Trophoblast cell (in vitro differentiated cells and primary cell): ENCODE measurements around the gene NADK2.
A peak's percentile ranks its signal among the peaks of the same experiment; 100 is the strongest.

ENCODE experiments used
- DNase-seq, 2 donors: peaks; one replicate each; pipeline ENCODE4 v3.0.0-alpha.2; 2016
- H2AFZ ChIP-seq: 2 replicates; pipeline ENCODE4 v1.6.1; 2013; ENCODE audit warnings: low read length, moderate library complexity, mild to moderate bottlenecking; ENCODE audit not compliant: insufficient read depth, poor library complexity
- H2AK5ac ChIP-seq: 2 replicates; pipeline ENCODE4 v1.6.1; 2013; ENCODE audit warnings: mild to moderate bottlenecking, low read length
- H2BK120ac ChIP-seq: 2 replicates; pipeline ENCODE4 v1.6.1; 2013; ENCODE audit warnings: low read length, mild to moderate bottlenecking, moderate library complexity; ENCODE audit not compliant: insufficient read depth, poor library complexity
- H2BK12ac ChIP-seq: 2 replicates; pipeline ENCODE4 v1.6.1; 2013; ENCODE audit warnings: mild to moderate bottlenecking, low read length, moderate library complexity
- H2BK5ac ChIP-seq: 2 replicates; pipeline ENCODE4 v1.6.1; 2013; ENCODE audit warnings: low read length, low read depth, moderate library complexity, mild to moderate bottlenecking; ENCODE audit not compliant: poor library complexity
- H3K14ac ChIP-seq: 2 replicates; pipeline ENCODE4 v1.6.1; 2013; ENCODE audit warnings: mild to moderate bottlenecking, low read length
- H3K18ac ChIP-seq: 2 replicates; pipeline ENCODE4 v1.6.1; 2013; ENCODE audit warnings: mild to moderate bottlenecking, low read length
- H3K23ac ChIP-seq: 2 replicates; pipeline ENCODE4 v1.6.1; 2013; ENCODE audit warnings: low read length
- H3K27ac ChIP-seq: 2 replicates; pipeline ENCODE4 v1.5.1; 2013; ENCODE audit warnings: low read depth, mild to moderate bottlenecking, inconsistent platforms, low read length, moderate library complexity
- H3K27me3 ChIP-seq: 2 replicates; pipeline ENCODE4 v1.6.1; 2013; ENCODE audit warnings: inconsistent platforms, mild to moderate bottlenecking, low read length, moderate library complexity; ENCODE audit not compliant: insufficient read depth
- H3K36me3 ChIP-seq, 2 experiments: 1 replicate in 1 of 2; 2 replicates in 1 of 2; pipeline ENCODE4 v1.6.1; 2013; ENCODE audit warnings: low read length in 2 of 2, mild to moderate bottlenecking in 2 of 2, moderate library complexity in 1 of 2; ENCODE audit not compliant: insufficient read depth in 2 of 2, control insufficient read depth in 1 of 2
- H3K4ac ChIP-seq: 2 replicates; pipeline ENCODE4 v1.6.1; 2013; ENCODE audit warnings: low read depth, mild to moderate bottlenecking, low read length, moderate library complexity
- H3K4me1 ChIP-seq, 2 experiments: 1 replicate in 1 of 2; 2 replicates in 1 of 2; pipeline ENCODE4 v1.6.1; 2013; ENCODE audit warnings: low read length in 2 of 2, mild to moderate bottlenecking in 2 of 2, moderate library complexity in 1 of 2; ENCODE audit not compliant: insufficient read depth in 2 of 2, control insufficient read depth in 1 of 2
- H3K4me2 ChIP-seq: 2 replicates; pipeline ENCODE4 v1.6.1; 2013; ENCODE audit warnings: inconsistent platforms, mild to moderate bottlenecking, low read length, moderate library complexity
- H3K4me3 ChIP-seq: 2 replicates; pipeline ENCODE4 v1.5.1; 2013; ENCODE audit warnings: mild to moderate bottlenecking, low read depth, low read length, inconsistent platforms
- H3K79me1 ChIP-seq: one replicate; pipeline ENCODE4 v1.6.1; 2013; ENCODE audit warnings: low read length
- H3K79me2 ChIP-seq: 2 replicates; pipeline ENCODE4 v1.6.1; 2013; ENCODE audit warnings: low read length, mild to moderate bottlenecking; ENCODE audit not compliant: control insufficient read depth, insufficient read depth, poor library complexity
- H3K9ac ChIP-seq: 2 replicates; pipeline ENCODE4 v1.6.1; 2013; ENCODE audit warnings: mild to moderate bottlenecking, low read length
- H3K9me3 ChIP-seq: 2 replicates; pipeline ENCODE4 v1.6.1; 2013; ENCODE audit warnings: low read depth, mild to moderate bottlenecking, control low read depth, inconsistent platforms, low read length; ENCODE audit not compliant: insufficient read depth
- H4K12ac ChIP-seq: 2 replicates; pipeline ENCODE4 v1.6.1; 2013; ENCODE audit warnings: low read depth, mild to moderate bottlenecking, low read length, moderate library complexity
- H4K8ac ChIP-seq: 2 replicates; pipeline ENCODE4 v1.6.1; 2013; ENCODE audit warnings: low read depth, mild to moderate bottlenecking, low read length, moderate library complexity
- H4K91ac ChIP-seq: one replicate; pipeline ENCODE4 v1.6.1; 2013; ENCODE audit warnings: low read depth, mild to moderate bottlenecking, low read length, moderate library complexity
- WGBS: extraction: QIAGEN DNeasy Blood & Tissue Kit; methylation state at CpG from one replicate; pipeline ENCODE4 v1.1.7; 2013; ENCODE audit warnings: missing lambda C conversion rate; ENCODE audit not compliant: insufficient read length, insufficient coverage; ENCODE audit errors: extremely low coverage; 5-methylcytosine and 5-hydroxymethylcytosine counted together

Gene NADK2

GRCh38 chr5:36164461-36164860, 77.3 kb downstream of the NADK2 start:
- no peak overlapping the region for H2BK12ac ChIP-seq
- peaks cover 29 to 54% of the 10 kb centered on the region in 2 experiments for H3K36me3 ChIP-seq
- H3K27me3 ChIP-seq: no peaks in the 10 kb centered on the region
- H3K14ac ChIP-seq: no peak overlapping the region
- no peak overlapping the region for H3K4me3 ChIP-seq
- H3K9ac ChIP-seq: no peak overlapping the region
- no peak overlapping the region for H2BK120ac ChIP-seq
- H3K9me3 ChIP-seq: peaks cover 2% of the 10 kb centered on the region
- H3K79me2 ChIP-seq: peaks cover 8% of the 10 kb centered on the region
- no peak overlapping the region for H2AFZ ChIP-seq
- H4K12ac ChIP-seq: no peak overlapping the region
- H3K4me2 ChIP-seq: no peak overlapping the region
- WGBS: no CpG with 5 or more reads among the region's 4 CpGs
- H3K27ac ChIP-seq: no peak overlapping the region
- H3K23ac ChIP-seq: no peak overlapping the region
- no peak overlapping the region for H4K91ac ChIP-seq
- peaks cover 4% of the 10 kb centered on the region for H3K79me1 ChIP-seq
- no peak overlapping the region for H2AK5ac ChIP-seq
- no peak overlapping the region for H4K8ac ChIP-seq
- H2BK5ac ChIP-seq: no peak overlapping the region
- H3K4ac ChIP-seq: no peak overlapping the region
- no peak overlapping the region for H3K18ac ChIP-seq
- peak in 1 of 2 donors; percentile 28 for DNase-seq
- H3K4me1 ChIP-seq: peaks cover 8 to 10% of the 10 kb centered on the region in 2 experiments

GRCh38 chr5:36162810-36163486, 78.8 kb downstream of the NADK2 start:
- no peak overlapping the region for H3K4me3 ChIP-seq
- no peak overlapping the region for H4K91ac ChIP-seq
- H3K14ac ChIP-seq: no peak overlapping the region
- H3K36me3 ChIP-seq: peaks cover 30 to 55% of the 10 kb centered on the region in 2 experiments
- no peak overlapping the region for H3K27ac ChIP-seq
- no peak for DNase-seq
- no peak overlapping the region for H3K23ac ChIP-seq
- H2AK5ac ChIP-seq: no peak overlapping the region
- H3K27me3 ChIP-seq: no peaks in the 10 kb centered on the region
- H2AFZ ChIP-seq: no peak overlapping the region
- H3K4me2 ChIP-seq: no peak overlapping the region
- H2BK120ac ChIP-seq: no peak overlapping the region
- H2BK12ac ChIP-seq: no peak overlapping the region
- no CpG with 5 or more reads among the region's 9 CpGs for WGBS
- H3K4me1 ChIP-seq: peaks cover 12 to 16% of the 10 kb centered on the region in 2 experiments
- H3K79me2 ChIP-seq: peaks cover 15% of the 10 kb centered on the region
- H3K79me1 ChIP-seq: peaks cover 8% of the 10 kb centered on the region
- no peak overlapping the region for H3K18ac ChIP-seq
- H4K8ac ChIP-seq: no peak overlapping the region
- H2BK5ac ChIP-seq: no peak overlapping the region
- H3K9ac ChIP-seq: no peak overlapping the region
- peaks cover 2% of the 10 kb centered on the region for H3K9me3 ChIP-seq
- no peak overlapping the region for H4K12ac ChIP-seq
- H3K4ac ChIP-seq: peak overlapping the region; percentile 27

- Histone ChIP-seq H3K4me1 (peaks cover 15 to 25% of the 10 kb centered on the region in 2 experiments), H3K18ac (no peak overlapping the region), H3K23ac (no peak overlapping the region), H2BK5ac (no peak overlapping the region), H3K79me1 (peaks cover 15% of the 10 kb centered on the region), H3K14ac (no peak overlapping the region), H3K4ac (no peak overlapping the region), H3K79me2 (peaks cover 15% of the 10 kb centered on the region), H3K4me2 (no peak overlapping the region), H3K36me3 (peaks cover 20 to 44% of the 10 kb centered on the region in 2 experiments), H2BK120ac (peak overlapping the region; percentile 24), H3K4me3 (no peak overlapping the region), H3K27me3 (no peaks in the 10 kb centered on the region), H4K12ac (no peak overlapping the region), H2AK5ac (no peak overlapping the region), H3K27ac (peak overlapping the region; percentile 73), H4K8ac (no peak overlapping the region), H2AFZ (no peak overlapping the region), H3K9me3 (peaks cover 2% of the 10 kb centered on the region), H3K9ac (no peak overlapping the region), H4K91ac (no peak overlapping the region), H2BK12ac (no peak overlapping the region)
- DNase-seq: peak; percentile 67 to 89
- WGBS: no CpG with 5 or more reads among the region's 4 CpGs
Measured at GRCh38 chr5:36161361-36161760, 80.4 kb downstream of the NADK2 start.

GRCh38 chr5:36160617-36161016, 81.1 kb downstream of the NADK2 start:
- Histone ChIP-seq H4K8ac (peak overlapping the region; percentile 41), H3K9me3 (peaks cover 2% of the 10 kb centered on the region), H3K27ac (peak overlapping the region; percentile 42), H2BK5ac (peak overlapping the region; percentile 8), H2BK12ac (peak overlapping the region; percentile 69), H4K12ac (no peak overlapping the region), H4K91ac (peak overlapping the region; percentile 50), H3K36me3 (peaks cover 19 to 42% of the 10 kb centered on the region in 2 experiments), H3K4ac (peak overlapping the region; percentile 81), H3K23ac (no peak overlapping the region), H3K27me3 (no peaks in the 10 kb centered on the region), H2AFZ (no peak overlapping the region), H3K79me2 (peaks cover 15% of the 10 kb centered on the region), H3K14ac (peak overlapping the region; percentile 90), H2BK120ac (peak overlapping the region; percentile 14), H3K4me1 (peaks cover 19 to 31% of the 10 kb centered on the region in 2 experiments), H3K18ac (peak overlapping the region; percentile 72), H3K79me1 (peaks cover 21% of the 10 kb centered on the region), H3K4me3 (no peak overlapping the region), H2AK5ac (peak overlapping the region; percentile 76), H3K9ac (peak overlapping the region; percentile 19), H3K4me2 (peak overlapping the region; percentile 25)
- DNase-seq: no peak
- no CpG with 5 or more reads among the region's 3 CpGs for WGBS
